HuH-7.5 (cell line): Measurements from ENCODE around the gene EHMT1.
"Not testable (repeated sequence)": the region's sequence is repeated elsewhere in the genome, so short reads cannot be mapped to it uniquely, and the experiment has no call there.

Experiments used
- DNase-seq: peaks from one replicate; pipeline ENCODE4 v3.0.0; 2011; ENCODE audit warnings: low spot score

The EHMT1 gene

DNA sequence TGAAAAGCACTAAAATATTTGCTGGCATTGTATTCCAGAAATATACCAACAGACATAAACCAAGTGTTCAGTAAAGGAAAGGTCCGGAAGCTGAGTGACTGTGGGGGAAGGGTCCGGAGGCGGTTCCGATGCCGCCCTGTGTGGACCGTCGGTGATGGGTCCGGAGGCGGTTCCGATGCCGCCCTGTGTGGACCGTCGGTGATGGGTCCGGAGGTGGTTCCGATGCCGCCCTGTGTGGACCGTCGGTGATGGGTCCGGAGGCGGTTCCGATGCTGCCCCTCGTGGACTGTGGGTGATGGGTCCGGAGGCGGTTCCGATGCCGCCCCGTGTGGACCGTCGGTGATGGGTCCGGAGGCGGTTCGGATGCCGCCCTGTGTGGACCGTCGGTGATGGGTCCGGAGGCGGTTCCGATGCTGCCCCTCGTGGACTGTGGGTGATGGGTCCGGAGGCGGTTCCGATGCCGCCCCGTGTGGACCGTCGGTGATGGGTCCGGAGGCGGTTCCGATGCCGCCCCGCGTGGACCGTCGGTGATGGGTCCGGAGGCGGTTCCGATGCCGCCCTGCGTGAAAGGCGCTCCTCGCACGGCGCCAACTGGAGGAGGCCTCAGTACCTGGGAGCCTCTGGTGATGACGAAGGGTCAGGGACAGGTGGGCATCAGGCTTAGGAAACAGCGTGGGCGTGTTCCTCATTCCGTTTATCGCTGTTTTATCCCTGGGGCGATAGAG lies 191.1 kb downstream of the EHMT1 start:
- DNase-seq: not testable (repeated sequence)

DNA sequence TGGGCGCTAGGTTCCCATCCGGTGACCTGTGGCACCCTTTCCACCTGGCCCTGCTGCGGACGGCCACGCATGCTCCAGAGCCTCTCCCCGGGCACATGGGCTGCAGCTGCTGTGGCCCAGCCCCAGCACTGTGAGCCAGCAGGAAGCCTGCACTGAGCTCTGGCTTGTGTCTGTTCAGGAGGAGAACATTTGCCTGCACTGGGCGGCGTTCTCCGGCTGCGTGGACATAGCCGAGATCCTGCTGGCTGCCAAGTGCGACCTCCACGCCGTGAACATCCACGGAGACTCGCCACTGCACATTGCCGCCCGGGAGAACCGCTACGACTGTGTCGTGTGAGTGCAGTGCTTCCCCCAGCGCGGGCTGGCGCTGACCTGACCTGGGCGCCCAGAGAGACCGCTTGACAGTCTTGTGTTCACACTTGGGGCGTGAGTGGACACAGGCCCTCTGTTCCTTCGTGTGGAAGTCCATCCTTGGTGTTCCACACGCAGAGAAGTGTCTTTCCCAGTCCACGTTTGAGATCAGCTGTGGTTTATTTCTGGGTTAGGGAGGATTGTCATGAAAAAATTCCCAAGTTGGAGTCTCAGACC lies 192.6 kb downstream of the EHMT1 start:
- no peak for DNase-seq

DNA sequence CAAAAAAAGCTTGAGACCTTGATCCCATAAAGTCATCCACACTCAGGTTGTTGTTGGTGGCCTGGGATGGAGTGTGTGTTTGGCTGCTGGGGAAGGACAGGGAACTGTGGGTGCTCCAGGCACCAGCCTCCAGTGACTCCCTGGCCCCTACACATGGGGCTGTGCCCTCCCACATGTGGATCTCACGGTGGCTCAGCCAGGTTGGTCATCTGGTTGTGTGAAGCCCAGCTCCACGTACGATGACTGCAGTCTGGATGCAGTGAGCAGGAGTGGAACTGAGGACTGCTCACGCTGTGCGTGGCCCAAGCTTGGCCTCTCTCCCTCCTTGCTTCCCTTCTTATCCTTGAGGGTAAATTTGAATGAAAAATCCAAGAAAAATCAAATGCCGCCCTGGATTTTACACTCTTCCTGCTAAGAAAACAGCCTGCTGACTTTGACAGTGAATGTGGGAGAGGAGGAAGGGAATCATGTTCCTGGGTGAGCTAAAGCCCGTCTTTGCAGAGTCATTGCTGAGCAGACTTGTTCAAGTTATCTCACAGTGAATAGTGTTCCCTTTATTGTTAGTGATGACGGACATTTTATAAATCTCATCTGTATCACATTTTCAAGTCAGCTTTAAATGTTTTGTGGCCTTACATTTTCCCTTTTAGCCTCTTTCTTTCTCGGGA lies 193.7 kb downstream of the EHMT1 start:
- no peak for DNase-seq

DNA sequence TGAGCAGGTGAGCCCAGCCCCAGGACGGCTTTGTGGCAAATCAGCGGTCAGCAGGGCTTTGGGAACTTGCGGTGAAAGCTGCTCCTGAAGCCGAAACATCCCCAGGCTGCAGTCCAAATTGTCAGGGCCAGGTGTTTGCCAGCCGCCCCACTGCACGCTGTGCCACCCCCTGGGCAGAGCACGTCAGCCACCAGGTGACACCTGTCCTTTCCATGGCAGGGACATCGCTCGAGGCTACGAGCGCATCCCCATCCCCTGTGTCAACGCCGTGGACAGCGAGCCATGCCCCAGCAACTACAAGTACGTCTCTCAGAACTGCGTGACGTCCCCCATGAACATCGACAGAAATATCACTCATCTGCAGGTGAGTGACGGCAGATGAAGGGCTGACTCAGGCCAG lies 194.4 kb downstream of the EHMT1 start:
- no peak for DNase-seq

DNA sequence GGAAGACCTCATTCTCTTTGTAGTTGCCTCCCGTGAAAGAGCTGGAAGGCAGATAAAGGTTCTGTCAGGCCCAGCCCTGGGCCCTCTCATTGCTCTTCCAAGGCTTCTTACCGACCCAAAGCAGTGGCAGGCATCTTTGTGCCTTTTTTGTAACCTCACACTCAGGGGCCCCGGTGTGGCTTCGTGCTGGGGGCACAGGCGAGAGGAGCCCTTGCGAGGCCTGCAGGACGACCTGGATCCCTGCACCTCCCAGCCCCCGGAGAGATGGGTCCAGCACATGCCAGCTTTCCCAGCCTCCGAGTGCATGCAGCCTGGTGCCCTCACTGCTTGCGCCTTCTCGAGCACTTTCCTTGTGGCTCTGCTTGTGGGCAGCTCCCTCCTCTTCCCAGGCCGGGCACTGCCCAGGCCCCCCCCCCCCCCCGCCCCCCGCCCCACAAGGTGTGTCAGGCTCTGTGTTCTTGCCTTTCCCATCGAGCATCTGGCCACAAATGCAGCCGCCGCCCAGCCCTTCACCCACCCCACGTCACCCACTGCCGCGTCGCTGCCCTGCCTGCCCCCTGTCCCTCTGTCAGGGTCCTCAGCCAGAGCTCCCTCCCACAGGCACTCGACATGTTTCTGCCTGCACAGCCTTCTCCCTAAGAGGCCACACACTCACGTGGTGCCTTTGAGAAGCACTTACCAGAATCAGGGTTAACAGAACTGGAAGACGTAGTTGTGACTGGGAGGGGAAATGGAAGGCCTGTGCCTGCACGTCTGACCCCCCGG lies 195.0 kb downstream of the EHMT1 start:
- DNase-seq: no peak

DNA sequence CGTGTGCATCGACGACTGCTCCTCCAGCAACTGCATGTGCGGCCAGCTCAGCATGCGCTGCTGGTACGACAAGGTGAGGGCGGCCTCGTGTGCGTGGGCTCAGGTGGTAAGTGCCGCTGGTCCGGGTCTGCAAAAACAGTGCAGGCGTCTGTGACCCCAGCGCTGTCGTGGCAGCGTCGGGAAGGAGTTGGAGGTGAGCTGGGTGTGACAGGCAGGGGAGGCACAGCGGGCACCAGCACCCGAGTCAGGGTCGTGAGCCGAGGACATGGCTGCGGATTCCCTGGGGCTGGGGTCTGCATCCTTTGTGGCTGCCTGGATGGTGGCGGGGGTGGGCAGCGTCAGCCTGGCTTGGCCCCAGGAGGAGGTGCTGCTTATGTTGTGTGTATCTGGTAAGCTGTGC lies 195.6 kb downstream of the EHMT1 start:
- no peak for DNase-seq

DNA sequence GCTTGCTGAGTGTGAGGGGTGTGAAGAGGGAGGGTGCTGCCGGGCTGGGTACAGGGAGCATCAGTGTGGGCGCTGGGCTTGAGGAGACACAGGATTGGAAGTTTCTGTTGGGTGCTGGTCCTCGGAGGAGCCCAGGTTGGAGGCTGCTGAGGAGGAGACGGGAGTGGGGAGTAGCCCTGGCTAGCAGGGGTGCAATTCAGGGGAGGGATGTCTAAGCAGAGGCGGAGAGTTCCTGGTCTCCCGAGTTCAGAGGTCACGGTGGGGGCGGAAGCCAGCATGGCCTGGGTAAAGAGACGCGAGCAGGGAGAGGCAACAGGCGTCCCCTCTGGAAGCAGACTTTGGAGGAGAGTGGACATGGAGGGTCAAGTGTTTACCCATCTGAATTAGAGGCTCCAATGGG lies 196.0 kb downstream of the EHMT1 start:
- DNase-seq: no peak

DNA sequence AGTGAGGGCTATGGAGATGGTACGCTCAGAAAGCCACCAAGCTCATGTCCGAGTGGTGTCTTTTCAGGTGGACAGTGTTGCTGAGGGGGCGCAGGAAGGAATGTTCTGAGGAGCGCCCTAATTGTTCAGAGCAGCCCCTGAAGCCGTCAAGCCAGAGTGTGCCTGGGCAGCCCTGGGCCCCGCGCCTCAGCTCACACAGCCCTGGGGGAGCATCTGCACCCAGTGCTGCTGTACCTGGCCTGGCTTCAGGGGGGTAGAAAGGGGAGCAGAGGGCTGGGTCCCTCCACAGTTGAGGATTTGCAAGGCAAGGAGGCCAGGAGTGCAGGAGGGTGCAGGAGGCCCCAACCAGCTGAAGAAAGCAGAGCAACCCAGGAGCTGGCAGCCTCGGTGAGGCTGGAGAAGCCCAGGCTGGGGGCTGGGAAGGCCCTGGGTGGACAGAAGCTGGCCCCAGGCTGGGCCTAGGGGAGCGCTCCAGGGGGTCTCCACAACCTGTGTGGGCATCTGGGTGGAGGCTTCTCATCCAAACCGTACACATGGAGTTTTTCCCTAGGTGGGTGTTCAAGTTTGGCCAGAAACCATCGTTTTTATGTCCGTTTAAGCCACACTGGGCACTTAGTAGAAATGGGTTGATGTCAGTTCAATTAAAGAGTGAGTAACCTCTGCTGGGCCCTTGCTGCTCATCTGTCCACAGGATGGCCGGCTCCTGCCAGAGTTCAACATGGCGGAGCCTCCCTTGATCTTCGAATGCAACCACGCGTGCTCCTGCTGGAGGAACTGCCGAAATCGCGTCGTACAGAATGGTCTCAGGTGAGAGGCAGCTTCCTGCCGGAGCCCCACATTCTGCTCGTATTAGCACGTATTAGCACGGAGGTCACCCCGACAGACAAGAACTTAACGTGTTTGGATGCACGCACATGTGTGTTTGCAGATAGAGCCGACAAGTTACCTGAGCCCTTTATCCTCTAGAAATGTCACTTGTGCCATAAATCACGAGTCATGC lies 196.8 kb downstream of the EHMT1 start:
- no peak for DNase-seq

DNA sequence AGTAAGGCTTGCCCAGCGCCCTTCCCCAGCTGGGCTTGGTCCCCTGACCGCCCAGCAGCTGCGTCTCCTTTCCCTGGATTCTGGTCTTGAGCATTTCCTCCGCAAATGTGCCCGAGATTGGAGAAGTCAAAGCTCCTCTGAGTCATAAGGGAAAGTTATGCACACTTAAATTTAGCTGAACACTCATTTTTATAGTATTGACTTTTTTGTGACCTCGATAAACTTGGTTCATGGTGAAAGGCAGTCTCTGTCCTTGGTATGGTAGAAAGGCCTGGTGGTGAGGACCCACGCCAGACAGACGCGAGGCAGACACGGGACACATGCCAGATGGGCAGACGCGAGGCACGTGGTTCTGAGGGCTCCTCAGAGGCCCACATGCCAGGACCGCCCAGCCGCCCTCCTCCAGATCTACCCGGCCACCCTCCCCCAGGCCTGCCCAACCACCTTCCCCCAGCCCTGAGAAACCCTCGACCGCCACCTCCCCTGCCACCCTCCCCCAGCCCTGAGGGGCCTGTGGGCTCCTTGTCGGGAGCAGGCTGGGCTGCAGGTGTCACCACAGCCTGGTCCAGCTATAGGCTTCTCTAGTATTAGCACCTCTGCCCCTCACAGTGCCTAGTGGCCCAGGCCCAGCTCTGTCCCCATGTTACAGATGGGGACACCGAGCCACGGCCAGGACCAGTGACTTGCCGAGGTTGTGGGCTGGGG lies 197.9 kb downstream of the EHMT1 start:
- DNase-seq: no peak

DNA sequence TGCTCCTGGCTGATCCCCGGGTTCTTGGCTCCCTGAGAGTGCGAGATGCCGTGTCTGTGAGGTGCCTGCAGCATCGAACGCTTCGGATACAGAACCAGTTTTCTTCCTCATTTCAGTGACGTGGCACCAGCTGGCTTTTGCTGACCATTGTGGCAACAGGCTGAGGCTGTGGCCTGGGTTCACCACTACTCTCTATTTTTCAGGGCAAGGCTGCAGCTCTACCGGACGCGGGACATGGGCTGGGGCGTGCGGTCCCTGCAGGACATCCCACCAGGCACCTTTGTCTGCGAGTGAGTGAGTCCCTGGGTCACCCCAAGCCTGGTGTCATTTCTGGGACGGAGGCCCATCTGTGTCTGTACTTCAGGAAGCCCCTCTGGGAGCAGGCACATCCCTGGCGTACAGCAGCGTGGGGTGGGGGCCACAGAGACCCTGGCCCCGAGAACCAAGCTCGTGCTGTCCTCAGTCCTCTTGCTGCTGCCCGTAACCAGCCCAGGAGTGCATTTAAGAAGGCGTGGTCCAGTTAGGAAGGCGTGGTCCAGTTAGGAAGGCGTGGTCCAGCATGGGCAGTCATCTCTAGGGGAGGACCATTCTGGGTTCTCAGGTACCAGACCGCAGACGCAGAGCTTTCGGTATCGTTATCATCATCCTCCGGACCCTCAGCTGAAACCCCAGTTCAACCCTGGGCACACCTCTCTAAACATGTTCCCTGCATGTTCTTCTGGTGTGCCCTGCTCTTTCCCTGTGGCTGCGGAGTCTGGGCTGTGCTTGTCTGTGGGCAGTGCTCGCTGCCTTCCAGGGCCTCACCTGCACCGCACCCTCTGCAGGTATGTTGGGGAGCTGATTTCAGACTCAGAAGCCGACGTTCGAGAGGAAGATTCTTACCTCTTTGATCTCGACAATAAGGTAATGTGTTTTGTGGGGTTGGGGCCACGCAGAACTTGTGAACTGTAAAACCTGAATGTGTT lies 198.7 kb downstream of the EHMT1 start:
- no peak for DNase-seq

DNA sequence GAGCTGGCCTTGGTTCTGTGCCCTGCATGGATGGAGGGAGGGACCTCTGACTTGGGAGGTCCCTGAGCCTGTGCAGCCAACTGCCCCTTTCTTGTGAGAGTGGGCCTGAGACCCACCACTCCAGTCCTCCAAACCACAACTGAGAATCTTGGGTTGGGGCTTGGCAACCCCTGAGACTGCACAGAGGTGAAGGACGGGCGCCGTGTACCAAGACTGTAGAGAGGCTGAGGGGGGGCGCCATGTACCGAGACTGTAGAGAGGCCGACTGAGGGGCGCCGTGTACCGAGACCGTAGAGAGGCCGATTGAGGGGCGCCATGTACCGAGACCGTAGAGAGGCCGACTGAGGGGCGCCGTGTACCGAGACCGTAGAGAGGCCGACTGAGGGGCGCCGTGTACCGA lies 199.5 kb downstream of the EHMT1 start:
- DNase-seq: no peak

DNA sequence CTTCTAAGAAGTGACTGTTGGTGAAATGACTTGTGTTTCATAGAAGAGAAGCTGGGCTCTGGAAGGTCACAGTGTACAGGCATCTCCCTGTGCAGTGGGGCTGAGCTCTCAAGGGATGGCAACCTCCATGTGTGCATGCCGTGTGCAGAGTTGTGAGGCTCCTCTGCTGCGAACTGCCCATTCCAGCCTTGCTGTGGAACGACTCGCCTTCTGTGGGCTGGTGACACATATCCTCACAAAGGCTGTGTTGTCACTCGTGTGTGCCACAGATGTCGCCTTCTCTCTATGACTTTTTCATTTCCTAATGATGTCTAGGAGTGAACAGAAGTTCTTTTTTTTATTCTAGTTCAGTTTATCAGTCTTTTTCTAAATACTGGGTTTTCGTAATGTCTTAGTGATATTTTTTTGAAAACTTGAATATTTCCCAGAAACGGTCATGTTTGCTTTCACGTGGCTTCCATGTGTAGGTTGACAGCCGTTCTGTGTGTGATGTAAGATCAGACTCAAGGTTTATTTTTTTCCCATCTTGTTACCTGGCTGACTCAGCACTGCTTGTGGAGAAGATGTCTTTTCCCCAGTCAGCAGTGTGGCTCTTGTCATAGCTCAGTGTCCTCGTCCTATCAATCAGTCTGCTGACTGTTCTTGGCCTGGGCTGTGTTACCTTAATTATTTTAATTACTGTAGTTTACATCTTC lies 201.5 kb downstream of the EHMT1 start:
- DNase-seq: no peak

DNA sequence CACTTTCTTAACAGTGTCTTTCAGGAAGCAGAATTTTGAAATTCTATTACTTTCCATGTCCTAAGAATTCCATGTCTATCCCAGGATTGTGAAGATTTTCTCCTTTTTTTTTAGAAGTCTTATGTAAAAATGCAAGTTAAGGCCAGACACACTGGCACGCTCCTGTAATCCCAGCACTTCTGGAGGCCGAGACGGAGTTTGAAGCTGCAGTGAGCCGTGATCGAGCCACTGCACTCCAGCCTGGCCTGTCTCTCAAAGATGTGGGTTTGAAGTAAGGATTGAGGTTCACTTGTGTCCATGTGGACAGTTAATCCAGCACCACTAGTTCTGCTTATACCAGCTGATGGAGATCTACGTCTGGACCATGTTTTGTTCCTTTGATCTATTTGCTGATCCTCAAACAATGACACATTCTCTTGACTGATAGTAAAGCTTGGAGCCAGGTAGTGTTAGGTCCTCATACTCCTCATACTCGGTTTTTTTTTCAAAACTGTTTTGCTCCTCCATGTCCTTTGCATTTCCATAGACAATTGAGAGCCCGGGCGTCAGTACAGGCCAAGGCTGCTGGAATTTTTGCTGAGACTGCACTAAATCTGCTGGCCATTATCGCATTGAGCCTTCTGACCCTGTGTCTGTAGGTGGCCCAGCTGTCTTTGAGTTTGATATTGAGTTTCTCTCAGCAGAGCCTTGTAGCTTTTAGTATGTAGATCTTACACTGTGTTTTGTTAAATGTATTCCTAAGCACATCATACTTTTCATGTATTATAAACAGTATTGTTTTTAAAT lies 205.4 kb downstream of the EHMT1 start:
- DNase-seq: no peak

DNA sequence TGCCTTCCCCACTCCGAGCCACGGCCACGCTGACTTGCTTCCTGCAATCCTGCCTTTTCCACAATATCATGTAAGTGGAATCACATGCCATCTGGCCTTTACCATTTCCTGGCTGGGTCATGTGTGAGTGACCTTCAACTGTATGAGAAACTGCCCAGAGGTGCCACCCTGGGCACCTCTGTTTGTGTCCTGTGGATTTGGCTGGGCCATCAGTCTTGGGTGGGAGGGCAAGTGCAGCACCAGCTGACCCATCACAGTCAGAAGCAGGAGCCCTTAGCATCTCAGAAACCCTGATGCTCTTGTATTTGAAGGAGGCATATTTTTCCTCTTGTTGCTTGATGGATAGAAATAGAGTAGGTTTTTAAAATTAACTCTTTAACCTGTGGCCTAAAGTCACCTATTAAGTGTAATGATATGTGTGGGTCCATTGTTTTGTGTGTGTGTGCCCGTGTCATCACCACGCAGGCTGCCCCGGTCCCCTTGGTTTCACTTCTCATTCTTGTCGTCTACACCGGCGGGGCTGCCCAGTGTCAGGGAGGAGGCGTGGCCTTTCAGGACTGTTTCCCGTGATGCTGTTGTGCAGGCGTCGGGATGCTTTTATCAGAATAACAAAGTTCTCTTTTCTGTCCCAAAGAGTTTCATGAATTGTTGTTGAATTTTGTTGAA lies 206.7 kb downstream of the EHMT1 start:
- no peak for DNase-seq

DNA sequence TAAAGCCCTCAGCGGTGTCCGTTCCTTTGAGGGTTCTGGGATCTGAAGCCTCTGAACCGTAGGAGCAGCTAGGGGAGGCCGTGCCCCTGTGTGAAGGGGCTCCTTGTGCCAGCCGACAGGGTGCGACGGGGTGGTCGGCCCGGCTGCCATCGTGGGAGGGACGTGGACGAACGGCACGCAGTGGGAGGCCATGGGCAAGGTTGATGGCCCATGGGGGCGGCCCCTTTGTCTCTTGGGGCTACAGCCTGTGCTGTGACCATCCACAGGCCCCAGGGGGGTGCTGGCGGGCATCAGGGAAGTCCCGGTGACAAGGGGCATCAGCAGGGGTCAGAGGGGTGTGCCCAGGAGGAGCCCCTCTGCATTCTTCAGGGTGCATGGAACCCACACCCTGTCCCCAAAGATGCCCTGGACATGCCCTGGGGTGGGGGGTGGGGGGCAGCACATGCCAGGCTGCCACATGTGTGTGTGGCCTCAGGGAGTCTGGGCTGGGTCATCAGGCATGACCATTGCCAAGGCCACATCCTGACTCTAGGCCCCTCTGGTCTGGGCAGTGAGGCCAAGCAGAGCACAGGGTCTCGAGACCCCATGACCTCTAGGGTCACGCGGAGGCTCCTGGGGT lies 209.2 kb downstream of the EHMT1 start:
- no peak for DNase-seq

DNA sequence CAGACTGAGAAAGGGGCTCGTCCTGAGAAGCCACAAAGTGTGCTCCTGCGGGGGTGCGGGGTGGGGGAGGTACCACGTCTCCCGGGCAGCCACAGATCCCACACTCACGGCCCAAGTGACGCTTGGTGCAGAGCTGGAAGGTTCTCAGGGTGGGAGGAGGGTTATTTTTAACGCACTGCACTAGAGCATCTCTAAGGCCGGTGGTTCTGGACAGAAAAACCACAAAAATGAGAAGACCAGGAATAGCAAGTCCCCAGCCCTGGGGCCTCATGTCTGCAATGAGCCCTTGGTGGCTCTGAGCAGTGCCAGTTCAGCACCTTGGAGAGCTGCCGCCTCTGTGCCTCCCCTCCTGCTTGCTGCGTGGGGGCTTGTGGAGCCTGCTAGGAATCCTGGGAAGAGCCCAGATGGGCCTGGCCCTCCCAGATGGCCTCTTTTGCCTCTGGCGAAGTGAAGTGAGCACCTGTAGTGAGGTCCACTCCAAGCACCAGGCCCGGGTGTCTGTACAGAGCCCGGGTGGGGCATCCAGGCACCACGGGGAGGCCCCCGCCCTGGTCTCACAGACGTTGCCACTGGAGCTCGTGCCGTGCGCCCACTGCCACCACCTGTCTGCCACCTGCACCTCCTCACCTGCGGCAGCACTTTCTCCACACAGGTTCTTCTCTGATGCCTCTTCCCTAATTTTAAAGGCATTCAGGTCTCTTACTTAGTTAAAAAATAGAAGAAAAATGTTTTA lies 209.9 kb downstream of the EHMT1 start:
- peak; percentile 60 for DNase-seq
